ENCODE data around the gene NUSAP1.
"Not testable (repeated sequence)": the region's sequence is repeated elsewhere in the genome, so short reads cannot be mapped to it uniquely, and the experiment has no call there.

The NUSAP1 gene, protein sequence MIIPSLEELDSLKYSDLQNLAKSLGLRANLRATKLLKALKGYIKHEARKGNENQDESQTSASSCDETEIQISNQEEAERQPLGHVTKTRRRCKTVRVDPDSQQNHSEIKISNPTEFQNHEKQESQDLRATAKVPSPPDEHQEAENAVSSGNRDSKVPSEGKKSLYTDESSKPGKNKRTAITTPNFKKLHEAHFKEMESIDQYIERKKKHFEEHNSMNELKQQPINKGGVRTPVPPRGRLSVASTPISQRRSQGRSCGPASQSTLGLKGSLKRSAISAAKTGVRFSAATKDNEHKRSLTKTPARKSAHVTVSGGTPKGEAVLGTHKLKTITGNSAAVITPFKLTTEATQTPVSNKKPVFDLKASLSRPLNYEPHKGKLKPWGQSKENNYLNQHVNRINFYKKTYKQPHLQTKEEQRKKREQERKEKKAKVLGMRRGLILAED

DNA sequence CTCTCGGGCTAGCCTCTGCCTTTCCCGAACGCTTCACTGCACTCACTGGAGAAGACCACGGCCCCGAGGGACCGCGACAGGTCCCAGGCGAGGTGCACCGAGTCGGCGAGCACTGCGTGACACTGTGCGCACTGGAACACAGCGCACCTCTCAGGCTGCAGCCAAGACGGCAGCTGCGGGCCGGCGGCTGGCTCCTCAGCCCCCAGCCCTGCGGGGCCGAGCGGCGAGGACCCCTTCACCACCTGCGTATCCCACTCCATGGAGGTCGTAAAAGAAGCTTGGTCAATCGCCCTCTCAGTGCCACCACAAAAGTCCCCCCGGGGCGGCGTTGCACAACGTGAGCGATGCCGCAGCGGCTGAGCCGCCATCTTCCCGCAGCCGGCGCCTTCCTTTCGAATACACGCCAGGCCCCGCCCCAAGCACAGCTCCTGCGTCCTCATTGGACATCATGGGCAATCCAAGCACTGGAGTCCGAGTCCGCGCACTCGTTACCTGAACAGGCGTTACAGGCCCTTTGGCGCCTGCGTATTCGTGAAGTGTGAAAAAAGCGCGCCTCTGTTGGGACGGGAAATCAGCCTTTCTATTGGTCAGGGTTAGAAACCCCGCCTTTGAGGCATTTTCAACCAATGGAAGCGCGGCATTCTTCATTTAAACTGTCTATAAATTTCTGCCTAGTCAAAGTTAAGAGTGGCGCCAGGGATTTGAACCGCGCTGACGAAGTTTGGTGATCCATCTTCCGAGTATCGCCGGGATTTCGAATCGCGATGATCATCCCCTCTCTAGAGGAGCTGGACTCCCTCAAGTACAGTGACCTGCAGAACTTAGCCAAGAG lies at the start of gene NUSAP1, which contains the start of gene OIP5:
Gene NUSAP1, plus strand, starts transcription at position 688 of the 832 bp plus-strand sequence. Its CDS starts 77 bp downstream, at position 765.
Gene OIP5, minus strand, starts transcription at position 398 of the 832 bp plus-strand sequence. Its CDS starts 30 bp downstream, at position 368.
- peak; percentile 99 for DNase-seq

DNA sequence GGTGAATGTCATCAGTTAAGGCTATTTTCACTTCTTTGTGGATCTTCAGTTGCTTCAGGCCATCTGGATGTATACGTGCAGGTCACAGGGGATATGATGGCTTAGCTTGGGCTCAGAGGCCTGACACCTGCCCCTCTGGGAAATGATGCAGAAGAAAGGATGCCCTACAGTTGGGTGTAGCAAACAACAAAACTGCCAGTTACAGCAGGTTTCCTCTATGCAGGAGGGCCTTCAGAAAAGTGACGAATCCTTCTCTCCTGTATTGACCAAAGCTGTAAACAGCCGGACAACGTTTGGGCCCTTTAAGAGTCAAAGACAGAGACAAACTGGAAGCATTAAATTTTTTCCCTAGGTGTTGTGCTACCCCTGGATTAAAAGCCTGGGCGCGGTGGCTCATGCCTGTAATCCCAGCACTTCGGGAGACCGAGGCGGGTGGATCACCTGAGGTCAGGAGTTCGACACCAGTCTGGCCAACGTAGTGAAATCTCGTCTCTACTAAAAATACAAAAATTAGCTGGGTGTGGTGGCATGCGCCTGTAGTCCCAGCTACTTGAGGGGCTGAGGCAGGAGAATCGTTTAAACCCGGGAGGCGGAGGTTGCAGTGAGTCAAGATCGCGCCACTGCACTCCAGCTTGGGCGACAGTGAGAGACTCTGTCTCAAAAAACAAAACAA lies 49.6 kb upstream of the NUSAP1 start:
- DNase-seq: not testable (repeated sequence)

- peak; percentile 98 for DNase-seq
Measured at GRCh38 chr15:41283653-41284426, 48.8 kb upstream of the NUSAP1 start.

DNA sequence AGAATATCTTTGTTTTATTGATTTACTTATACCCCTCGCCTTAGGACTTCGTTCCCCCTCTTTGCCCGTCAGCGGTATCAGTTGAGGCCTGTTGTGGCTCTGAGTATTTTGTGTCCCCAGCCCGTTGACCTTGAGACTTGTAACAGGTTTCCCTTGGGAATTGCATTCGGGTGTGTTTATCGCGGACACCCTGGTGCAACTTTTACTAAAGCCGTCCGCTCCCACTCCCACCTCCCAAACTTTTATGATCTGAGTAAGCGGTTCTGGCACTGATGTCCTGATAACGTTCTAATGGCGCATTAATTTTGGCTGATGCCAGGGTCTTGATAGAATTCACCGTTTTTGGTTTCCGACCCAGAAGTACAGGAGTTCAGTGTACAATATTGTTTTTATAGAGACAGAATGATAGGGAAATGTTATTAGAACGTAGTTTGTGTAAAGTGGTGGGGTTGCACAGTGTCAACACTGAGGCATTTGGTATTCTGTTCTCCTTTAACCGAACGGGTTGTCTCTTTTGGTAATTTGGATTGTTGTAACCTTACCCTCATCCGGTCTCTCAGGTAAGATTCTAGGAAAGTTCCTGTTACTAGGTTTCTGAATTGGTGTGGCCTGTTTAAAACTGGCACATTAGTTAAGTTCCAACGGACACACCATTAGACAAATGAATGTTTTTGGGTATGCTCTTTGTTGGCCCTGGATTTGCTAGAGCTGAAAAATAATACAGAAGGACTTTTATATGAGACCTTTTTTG lies 48.1 kb upstream of the NUSAP1 start:
- DNase-seq: no peak

DNA sequence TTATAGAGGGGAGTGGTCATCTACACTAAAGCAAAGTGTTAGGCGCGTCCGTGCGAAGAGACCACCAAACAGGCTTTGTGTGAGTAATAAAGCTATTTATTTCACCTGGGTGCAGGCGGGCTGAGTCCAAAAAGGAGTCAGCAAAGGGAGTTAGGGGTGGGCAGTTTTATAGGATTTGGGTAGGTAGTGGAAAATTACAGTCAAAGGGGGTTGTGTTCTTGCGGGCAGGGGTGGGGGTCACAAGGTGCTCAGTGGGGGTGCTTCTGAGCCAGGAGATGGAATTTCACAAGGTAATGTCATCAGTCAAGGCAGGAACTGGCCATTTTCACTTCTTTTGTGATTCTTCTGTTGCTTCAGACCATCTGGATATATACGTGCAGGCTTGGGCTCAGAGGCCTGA lies 47.4 kb upstream of the NUSAP1 start:
- DNase-seq: peak; percentile 5

DNA sequence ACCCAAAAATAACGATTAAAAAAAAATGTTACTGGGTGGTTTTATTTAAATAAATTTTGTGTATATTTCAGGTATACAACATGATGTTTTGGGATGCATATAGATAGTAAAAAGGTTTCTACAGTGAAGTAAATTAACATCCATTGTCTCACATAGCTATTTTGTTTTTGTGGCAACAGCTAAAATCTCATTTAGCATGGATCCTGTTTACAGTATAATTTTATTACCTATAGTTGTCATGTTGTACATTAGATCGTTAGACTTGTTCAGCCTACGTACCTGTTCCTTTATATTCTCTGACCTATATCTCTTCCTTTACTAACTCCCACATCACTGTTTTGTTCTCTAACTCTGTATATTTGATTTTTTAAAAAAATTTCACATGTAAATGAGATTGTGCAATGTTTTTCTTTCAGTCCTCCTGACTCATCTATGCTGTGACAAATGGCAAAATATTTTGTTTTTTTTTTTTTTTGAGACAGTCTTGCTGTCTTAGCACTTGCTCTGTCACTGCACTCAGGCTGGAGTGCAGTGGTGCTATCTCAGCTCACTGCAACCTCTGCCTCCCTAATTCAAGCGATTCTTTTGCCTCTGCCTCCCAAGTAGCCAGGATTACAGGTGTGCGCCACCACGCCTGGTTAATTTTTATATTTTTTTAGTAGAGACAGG lies 45.9 kb upstream of the NUSAP1 start:
- DNase-seq: no peak

DNA sequence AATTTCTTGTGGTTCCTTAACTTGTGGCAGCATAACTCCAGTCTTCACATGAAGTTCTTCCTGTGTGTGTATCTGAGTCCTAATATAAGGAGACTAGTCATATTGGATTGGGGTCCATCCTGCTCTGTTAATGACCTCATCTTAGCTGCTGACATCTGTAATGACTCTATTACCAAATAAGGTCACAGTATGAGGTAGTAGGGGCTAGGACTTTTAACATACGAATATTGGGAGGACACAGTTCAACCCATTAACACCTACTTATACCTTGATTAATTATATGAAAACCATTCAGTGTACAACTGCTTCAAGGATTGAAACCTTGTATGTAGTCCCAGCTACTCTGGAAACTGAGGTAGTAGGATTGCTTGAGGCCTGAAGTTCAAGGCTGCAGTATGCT lies 44.2 kb upstream of the NUSAP1 start:
- DNase-seq: no peak

DNA sequence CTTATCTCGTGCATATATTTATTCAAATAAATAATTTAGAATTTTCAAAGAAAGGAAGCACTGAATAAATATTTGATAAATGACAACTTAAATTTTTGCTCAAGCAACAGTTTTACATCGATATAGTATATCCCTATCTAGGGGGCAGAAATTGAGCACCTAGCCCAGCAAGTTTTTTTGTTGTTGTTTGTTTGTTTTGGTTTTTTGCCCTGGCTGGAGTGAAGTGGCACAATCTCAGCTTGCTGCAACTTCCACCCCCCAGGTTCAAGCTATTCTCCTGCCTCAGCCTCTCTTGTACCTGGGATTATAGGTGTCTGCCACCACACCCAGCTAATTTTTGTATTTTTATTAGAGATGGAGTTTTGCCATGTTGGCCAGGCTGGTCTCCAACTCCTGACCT lies 42.7 kb upstream of the NUSAP1 start:
- DNase-seq: no peak

GRCh38 chr15:41291065-41291631 lies 41.5 kb upstream of the NUSAP1 start:
- DNase-seq: no peak

DNA sequence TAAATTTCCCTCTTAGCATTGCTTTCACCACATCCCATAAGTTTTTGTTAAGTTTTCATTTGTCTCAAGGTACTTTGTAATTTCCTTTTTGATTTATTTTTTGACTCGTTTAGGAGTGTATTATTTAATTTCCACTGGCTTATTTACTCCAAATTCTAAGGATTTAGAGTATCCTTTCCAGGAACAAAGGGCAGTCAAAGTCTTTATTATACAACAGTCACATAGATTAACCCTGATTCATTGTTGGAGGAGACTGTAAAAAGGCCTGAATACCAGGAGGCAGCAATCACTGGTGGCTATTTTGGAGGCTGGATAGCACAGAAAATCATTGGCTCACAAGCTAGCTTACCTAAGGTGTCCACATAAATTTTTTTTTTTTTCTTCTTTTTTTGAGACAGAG lies 40.2 kb upstream of the NUSAP1 start:
- DNase-seq: no peak

- not testable (repeated sequence) for DNase-seq
Measured at GRCh38 chr15:41301139-41301538, 31.5 kb upstream of the NUSAP1 start.

GRCh38 chr15:41301587-41301986 lies 31.1 kb upstream of the NUSAP1 start:
- no peak for DNase-seq

DNA sequence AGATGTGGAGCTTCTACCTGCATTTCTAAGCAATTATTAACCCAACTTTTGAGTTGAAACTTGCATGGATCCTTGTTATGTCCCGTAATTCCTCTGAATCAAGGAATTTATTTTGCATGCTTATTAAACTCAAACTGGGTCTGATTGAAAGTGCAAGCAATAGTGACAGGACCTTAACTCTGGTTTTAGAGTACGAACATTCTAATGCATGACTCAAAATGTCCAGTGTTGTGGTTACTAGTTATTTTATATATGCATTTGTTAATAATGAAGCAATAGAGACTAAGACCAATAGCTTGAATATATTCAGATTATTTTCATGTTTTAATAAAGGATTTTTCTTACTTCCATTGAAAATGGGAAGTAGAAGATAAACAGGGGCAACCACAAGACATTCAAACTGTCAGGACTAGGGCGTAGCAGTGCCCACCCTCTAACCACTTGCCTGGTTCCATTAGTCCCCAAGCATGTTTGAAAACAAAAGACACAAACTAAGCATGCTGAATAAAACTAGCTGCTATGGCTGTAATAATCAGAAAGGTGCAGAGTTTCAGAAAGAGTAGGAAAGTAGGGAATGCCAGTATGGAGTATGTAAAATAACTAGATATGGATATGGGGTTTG lies 28.4 kb upstream of the NUSAP1 start:
- no peak for DNase-seq

- no peak for DNase-seq
Measured at GRCh38 chr15:41307679-41308078, 25.0 kb upstream of the NUSAP1 start.

DNA sequence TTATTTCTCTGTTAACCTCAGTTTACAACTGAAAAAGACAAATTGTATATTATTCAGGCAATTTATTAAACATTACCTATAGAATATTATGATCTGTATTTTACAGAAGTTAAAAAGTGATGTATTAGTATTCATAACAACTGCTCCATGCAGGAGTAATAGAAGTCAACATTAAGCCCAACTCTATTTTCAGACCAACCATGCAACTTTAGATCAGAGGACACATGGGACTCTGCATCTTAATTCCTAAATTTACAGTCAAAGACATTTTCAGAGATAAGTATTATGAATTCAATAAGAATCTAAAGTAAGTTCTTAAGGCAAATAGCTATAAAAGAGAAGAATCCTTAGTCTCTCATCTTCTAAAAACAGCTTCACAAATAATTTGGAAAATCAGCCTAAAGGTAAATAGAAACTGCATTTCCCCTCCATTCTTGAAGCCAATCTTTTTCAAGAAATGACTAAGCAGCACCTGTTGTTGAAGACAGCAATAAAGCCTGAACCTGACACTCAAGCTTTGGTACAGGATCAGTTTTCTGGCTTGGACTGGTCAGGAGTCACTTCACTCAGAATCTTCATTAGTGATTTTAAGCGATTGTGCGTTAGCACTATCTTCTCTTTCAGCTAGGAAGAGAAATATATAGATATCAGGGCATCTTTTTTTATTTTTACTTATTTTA lies 23.3 kb upstream of the NUSAP1 start:
- no peak for DNase-seq

GRCh38 chr15:41320805-41321330 lies 11.8 kb upstream of the NUSAP1 start:
- not testable (repeated sequence) for DNase-seq

DNA sequence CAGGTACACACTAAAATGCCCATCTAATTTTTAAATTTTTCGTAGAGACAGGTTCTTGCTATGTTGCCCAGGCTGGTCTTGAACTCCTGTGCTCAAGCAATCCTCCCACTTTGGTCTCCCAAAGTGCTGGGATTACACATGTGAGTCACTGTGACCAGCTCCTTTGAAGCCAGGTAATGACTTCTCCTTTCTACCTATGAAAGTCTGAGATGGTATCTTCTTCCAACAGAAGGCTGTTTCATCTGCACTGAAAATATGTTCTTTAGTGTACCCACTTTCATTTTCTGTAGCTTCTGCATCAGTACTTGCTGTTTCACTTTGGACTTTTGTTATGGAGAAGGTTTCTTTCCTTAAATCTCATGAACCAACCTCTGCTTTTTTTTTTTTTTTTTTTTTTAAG lies 9.1 kb upstream of the NUSAP1 start:
- peak; percentile 15 for DNase-seq

DNA sequence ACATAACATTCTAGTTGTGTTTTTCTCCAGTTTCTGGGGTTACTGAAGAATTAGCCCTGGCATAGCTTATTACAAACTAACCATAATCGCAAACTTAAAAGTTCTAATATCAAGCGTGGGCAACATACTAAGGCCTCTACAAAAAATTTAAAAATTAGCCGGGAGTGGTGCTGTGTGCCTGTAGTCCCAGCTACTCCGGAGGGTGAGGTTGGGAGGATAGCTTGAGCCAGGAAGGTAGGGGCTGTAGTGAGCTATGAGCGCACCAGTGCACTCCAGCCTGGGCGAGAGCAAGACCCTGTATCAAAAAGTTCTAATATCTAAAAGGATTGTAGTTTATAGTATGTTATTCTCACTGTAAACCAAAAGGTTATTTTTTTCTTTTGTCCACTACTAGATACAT lies 1.4 kb upstream of the NUSAP1 start:
- DNase-seq: no peak

DNA sequence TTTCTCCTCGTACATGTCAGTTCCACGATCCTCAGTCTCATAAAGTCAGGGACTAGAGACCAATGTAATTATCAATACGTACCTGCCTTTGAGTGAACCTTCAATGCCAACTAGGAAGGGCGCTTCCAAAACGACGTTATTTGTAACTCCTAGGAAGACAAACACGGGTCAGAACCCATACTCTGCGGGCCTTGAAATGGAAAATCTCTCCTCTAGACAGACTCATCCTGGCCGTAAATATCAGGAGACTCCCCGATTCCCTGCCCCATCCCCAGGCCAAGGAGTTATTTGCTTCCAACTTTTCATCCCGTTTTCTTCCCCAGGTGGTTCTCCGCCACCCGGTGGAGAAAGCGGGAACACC lies 868 bp upstream of the NUSAP1 start:
- DNase-seq: no peak
